Natural killer cell (primary cell): ENCODE results near the gene AUTS2. TPM values are rescaled to one million over a fixed set of nuclear protein-coding genes. Genes with fewer than 3 reads are reported as not detected.

Experiments
- ATAC-seq, 3 donors: fragments of 150-1000 bp in 2 of 3; fragments of 200-7000 bp in 1 of 3; cut with Tn5 transposase; 1 replicate in 1 of 3; 2 replicates in 2 of 3; pipeline ENCODE4 v1.10.0; 2021; ENCODE audit warnings: mild to moderate bottlenecking in 2 of 3, moderate library complexity in 2 of 3
- DNase-seq, 2 donors: peaks; one replicate each; pipeline versions ENCODE4 v3.0.0 to v3.0.0-alpha.2; 2013 to 2021; ENCODE audit warnings: mixed read lengths in 1 of 2
- H3K27ac ChIP-seq: one replicate; pipeline ENCODE4 v1.5.1; 2013; ENCODE audit warnings: mild to moderate bottlenecking, low read length
- H3K27me3 ChIP-seq: one replicate; pipeline ENCODE4 v1.6.1; 2013; ENCODE audit warnings: low read length; ENCODE audit not compliant: control insufficient read depth, insufficient read depth
- H3K36me3 ChIP-seq: one replicate; pipeline ENCODE4 v1.6.1; 2013; ENCODE audit warnings: low read length; ENCODE audit not compliant: control insufficient read depth, insufficient read depth
- H3K4me1 ChIP-seq: one replicate; pipeline ENCODE4 v1.6.1; 2013; ENCODE audit warnings: low read length; ENCODE audit not compliant: control insufficient read depth, insufficient read depth
- H3K4me3 ChIP-seq: one replicate; pipeline ENCODE4 v1.5.1; 2013; ENCODE audit warnings: low read length
- H3K9me3 ChIP-seq: one replicate; pipeline ENCODE4 v1.6.1; 2013; ENCODE audit warnings: low read length; ENCODE audit not compliant: control insufficient read depth, insufficient read depth
- H3K27ac Mint-ChIP-seq, 2 donors: one replicate each; pipeline ENCODE4 v1.8.0; 2022; ENCODE audit warnings: mild to moderate bottlenecking in 2 of 2, mixed read lengths in 2 of 2, moderate library complexity in 1 of 2
- H3K27me3 Mint-ChIP-seq, 2 donors: one replicate each; pipeline ENCODE4 v1.8.0; 2022; ENCODE audit warnings: low read depth in 2 of 2, mixed read lengths in 2 of 2
- H3K36me3 Mint-ChIP-seq: one replicate; pipeline ENCODE4 v1.8.0; 2022; ENCODE audit warnings: mixed read lengths
- H3K4me1 Mint-ChIP-seq, 2 donors: one replicate each; pipeline ENCODE4 v1.8.0; 2022; ENCODE audit warnings: mixed read lengths in 2 of 2
- H3K4me3 Mint-ChIP-seq: one replicate; pipeline ENCODE4 v1.8.0; 2022; ENCODE audit warnings: mild to moderate bottlenecking, moderate library complexity, mixed read lengths
- H3K9me3 Mint-ChIP-seq, 2 donors: one replicate each; pipeline ENCODE4 v1.8.0; 2022; ENCODE audit warnings: mixed read lengths in 2 of 2
- WGBS: methylation state at CpG from one replicate; pipeline ENCODE4 v1.1.7; 2013; ENCODE audit warnings: missing lambda C conversion rate; ENCODE audit not compliant: insufficient coverage; 5-methylcytosine and 5-hydroxymethylcytosine counted together
- intact Hi-C: fragments of 100-400 bp; cut with micrococcal nuclease; formaldehyde crosslinking; loops from one replicate; pipeline ENCODE4 v1.14.2; 2022
- total RNA-seq, 4 donors: library from RNA; stranded (reverse); fragments of 120-200 nt in 1 of 4; gene quantifications; one replicate each; pipeline versions ENCODE4 v1.2.3 to v1.2.4, GENCODE V29; 2013 to 2022
- TF ChIP-seq, protein P1 (sequence below): fragments of 200-600 bp; IDR thresholded peaks from one replicate; pipeline ENCODE4 v1.8.0; 2022; ENCODE audit warnings: antibody characterized with exemption

AUTS2 gene
- total RNA-seq, 3 donors from 2014 or later (not counting 1 experiment from before 2014, with no cell fraction given): 147 to 197 (median 155) TPM

DNA sequence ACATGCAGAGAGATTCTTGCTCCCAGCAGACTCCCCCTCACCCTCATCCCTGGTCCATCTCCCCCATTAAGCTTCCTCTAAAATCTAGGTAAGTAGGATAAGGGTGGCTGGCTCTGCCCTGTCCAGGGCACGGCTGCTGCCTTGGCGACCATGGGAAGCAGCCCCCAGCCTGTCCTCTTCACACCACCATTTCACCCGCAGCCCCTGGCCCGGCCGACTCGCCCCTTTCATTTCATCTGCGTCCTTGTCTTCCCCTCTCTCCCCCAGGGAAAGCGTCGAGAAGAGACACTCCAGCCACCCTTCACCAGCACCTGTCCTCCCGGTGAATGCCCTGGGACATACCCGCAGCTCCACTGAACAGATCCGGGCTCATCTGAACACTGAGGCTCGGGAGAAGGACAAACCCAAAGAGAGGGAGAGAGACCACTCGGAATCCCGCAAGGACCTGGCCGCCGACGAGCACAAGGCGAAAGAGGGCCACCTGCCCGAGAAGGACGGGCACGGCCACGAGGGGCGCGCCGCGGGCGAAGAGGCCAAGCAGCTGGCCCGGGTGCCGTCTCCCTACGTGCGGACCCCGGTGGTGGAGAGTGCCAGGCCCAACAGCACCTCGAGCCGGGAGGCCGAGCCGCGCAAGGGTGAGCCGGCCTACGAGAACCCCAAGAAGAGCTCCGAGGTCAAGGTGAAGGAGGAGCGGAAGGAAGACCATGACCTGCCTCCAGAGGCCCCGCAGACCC lies 1191.4 kb downstream of the AUTS2 start:
- Mint-ChIP-seq H3K4me1 (peaks cover 0 to 9% of the 10 kb centered on the region in 2 donors), H3K9me3 (no peaks in the 10 kb centered on the region), H3K27me3 (no peaks in the 10 kb centered on the region), H3K27ac (peak overlapping the region; percentile 11 to 41), H3K4me3 (no peak overlapping the region), H3K36me3 (peaks cover 45% of the 10 kb centered on the region)
- Histone ChIP-seq H3K4me1 (no peaks in the 10 kb centered on the region), H3K36me3 (peaks cover 66% of the 10 kb centered on the region), H3K27me3 (no peaks in the 10 kb centered on the region), H3K4me3 (no peak overlapping the region), H3K9me3 (no peaks in the 10 kb centered on the region), H3K27ac (no peak overlapping the region)
- TF ChIP-seq, protein P1, sequence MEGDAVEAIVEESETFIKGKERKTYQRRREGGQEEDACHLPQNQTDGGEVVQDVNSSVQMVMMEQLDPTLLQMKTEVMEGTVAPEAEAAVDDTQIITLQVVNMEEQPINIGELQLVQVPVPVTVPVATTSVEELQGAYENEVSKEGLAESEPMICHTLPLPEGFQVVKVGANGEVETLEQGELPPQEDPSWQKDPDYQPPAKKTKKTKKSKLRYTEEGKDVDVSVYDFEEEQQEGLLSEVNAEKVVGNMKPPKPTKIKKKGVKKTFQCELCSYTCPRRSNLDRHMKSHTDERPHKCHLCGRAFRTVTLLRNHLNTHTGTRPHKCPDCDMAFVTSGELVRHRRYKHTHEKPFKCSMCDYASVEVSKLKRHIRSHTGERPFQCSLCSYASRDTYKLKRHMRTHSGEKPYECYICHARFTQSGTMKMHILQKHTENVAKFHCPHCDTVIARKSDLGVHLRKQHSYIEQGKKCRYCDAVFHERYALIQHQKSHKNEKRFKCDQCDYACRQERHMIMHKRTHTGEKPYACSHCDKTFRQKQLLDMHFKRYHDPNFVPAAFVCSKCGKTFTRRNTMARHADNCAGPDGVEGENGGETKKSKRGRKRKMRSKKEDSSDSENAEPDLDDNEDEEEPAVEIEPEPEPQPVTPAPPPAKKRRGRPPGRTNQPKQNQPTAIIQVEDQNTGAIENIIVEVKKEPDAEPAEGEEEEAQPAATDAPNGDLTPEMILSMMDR: no peak
- 97% methylated on average over 43 of the region's 43 CpGs for WGBS
- DNase-seq: no peak
- no peak for ATAC-seq
- intact Hi-C loops: no loop called here

DNA sequence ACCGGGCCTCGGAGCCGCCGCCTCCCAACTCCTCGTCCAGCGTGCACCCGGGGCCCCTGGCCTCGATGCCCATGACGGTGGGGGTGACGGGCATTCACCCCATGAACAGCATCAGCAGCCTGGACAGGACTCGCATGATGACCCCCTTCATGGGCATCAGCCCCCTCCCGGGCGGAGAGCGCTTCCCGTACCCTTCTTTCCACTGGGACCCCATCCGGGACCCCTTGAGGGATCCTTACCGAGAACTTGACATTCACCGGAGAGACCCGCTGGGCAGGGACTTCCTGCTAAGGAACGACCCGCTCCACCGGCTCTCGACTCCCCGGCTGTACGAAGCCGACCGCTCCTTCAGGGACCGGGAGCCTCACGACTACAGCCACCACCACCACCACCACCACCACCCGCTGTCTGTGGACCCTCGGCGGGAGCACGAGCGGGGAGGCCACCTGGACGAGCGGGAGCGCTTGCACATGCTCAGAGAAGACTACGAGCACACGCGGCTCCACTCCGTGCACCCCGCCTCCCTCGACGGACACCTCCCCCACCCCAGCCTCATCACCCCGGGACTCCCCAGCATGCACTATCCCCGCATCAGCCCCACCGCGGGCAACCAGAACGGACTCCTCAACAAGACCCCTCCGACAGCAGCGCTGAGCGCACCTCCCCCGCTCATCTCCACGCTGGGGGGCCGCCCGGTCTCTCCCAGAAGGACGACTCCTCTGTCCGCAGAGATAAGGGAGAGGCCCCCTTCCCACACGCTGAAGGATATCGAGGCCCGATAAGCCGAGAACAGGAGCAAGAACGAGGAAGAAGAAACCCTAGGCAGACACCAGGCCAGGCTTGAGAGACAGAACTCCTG lies 1192.2 kb downstream of the AUTS2 start:
- ATAC-seq: no peak
- Histone ChIP-seq H3K27ac (no peak overlapping the region), H3K4me3 (no peak overlapping the region), H3K36me3 (peaks cover 58% of the 10 kb centered on the region), H3K9me3 (no peaks in the 10 kb centered on the region), H3K4me1 (no peaks in the 10 kb centered on the region), H3K27me3 (no peaks in the 10 kb centered on the region)
- intact Hi-C loops: no loop called here
- Mint-ChIP-seq H3K9me3 (no peaks in the 10 kb centered on the region), H3K4me1 (peaks cover 0 to 9% of the 10 kb centered on the region in 2 donors), H3K27me3 (no peaks in the 10 kb centered on the region), H3K4me3 (no peak overlapping the region), H3K36me3 (peaks cover 45% of the 10 kb centered on the region), H3K27ac (no peak overlapping the region)
- WGBS: 98% methylated on average over 63 of the region's 63 CpGs
- TF ChIP-seq, protein P1: no peak
- DNase-seq: no peak

DNA sequence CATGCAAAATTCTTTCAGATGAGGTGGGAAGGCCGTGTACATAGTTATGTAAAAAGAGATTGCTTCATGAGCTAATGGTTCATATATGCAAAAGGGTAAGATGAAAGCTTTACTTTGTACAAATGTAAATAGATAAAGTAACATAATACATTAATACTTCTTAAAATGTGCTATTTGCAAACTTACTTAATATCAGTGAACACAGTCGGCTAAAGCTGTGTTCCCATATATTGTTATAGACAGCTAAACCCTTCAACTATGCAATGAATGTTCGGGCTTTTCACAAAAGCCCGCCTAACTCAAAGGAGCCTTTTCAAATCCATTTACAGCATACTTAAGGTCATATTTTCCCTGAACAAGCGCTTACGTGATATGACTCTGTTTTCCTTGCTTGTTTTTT lies 1193.1 kb downstream of the AUTS2 start:
- Histone ChIP-seq H3K4me1 (no peaks in the 10 kb centered on the region), H3K9me3 (no peaks in the 10 kb centered on the region), H3K4me3 (no peak overlapping the region), H3K27me3 (no peaks in the 10 kb centered on the region), H3K27ac (no peak overlapping the region), H3K36me3 (peaks cover 50% of the 10 kb centered on the region)
- ATAC-seq: no peak
- Mint-ChIP-seq H3K4me3 (no peak overlapping the region), H3K9me3 (no peaks in the 10 kb centered on the region), H3K4me1 (peaks cover 0 to 9% of the 10 kb centered on the region in 2 donors), H3K27ac (no peak overlapping the region), H3K36me3 (peaks cover 40% of the 10 kb centered on the region), H3K27me3 (no peaks in the 10 kb centered on the region)
- TF ChIP-seq, protein P1: no peak
- intact Hi-C loops: no loop called here
- DNase-seq: no peak
- over 99% methylated on average over 5 of the region's 6 CpGs for WGBS
